ENCODE data around the gene SPATS2.
A peak's percentile ranks its signal among the peaks of the same experiment; 100 is the strongest.

The SPATS2 gene

DNA sequence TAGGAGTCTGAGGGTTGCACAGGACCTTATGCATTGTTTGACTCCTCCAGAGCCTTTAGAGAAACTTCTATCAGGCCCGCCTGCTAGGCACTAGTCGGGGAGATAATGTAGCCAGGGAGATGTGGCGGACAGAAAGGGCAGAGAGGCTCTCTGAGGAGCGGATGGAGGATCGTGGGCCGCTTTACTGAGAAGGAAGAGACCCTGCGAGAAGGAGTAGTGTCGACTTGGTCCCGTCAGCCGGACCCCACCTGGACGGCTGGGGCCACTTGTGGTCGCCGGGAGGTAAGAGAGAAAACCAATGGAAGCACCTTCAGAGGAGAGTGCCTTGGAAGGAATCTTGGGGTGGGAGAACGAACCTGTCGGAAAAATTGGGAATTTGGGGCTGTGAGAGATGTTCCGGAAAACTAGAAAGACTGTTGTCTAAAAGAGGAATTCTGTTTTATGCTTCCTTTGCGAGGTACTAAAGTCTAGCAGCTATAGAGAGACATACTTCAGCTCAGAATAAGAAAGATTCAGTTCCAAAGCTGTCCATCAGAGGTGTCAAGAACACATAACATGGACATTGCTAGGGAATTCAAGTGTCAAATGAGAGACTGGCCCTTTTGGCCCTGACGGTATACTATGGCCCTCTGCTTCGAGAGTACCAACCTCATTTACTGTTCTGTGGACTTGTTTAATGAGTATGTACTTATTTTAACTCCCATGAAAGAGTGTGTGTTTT, 201.3 kb downstream of the SPATS2 start:
- POLR2A ChIA-PET: no interaction called here
- H3K4me3 ChIP-seq (ENCODE audit: low read depth, low read length): peak overlapping the region; percentile 100
- CTCF ChIA-PET: interaction anchor here (1.0 to 5.2 kb wide), 2 partner anchors 13 to 210 kb away, joined by 5 to 75 read pairs; no protein-coding TSS in a partner anchor
- DNase-seq (ENCODE audit: low read depth, low spot score): no peak
- TF ChIP-seq, protein P1, sequence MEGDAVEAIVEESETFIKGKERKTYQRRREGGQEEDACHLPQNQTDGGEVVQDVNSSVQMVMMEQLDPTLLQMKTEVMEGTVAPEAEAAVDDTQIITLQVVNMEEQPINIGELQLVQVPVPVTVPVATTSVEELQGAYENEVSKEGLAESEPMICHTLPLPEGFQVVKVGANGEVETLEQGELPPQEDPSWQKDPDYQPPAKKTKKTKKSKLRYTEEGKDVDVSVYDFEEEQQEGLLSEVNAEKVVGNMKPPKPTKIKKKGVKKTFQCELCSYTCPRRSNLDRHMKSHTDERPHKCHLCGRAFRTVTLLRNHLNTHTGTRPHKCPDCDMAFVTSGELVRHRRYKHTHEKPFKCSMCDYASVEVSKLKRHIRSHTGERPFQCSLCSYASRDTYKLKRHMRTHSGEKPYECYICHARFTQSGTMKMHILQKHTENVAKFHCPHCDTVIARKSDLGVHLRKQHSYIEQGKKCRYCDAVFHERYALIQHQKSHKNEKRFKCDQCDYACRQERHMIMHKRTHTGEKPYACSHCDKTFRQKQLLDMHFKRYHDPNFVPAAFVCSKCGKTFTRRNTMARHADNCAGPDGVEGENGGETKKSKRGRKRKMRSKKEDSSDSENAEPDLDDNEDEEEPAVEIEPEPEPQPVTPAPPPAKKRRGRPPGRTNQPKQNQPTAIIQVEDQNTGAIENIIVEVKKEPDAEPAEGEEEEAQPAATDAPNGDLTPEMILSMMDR (IDR thresholded peaks at IDR 0.05; ENCODE audit: insufficient read depth, low read length, missing control alignments): no peak

Measured in AG04449 (cell line).